Astrocyte (in vitro differentiated cells and primary cell): ENCODE measurements around the gene INPP5A.

Experiments used
- CTCF ChIP-seq: IDR thresholded peaks from 2 replicates; pipeline ENCODE4 v1.5.1; 2011; ENCODE audit warnings: low read depth, mild to moderate bottlenecking, inconsistent platforms, low read length, moderate library complexity; ENCODE audit not compliant: insufficient read depth
- EZH2 ChIP-seq: IDR thresholded peaks from 2 replicates; pipeline ENCODE4 v1.6.1; 2012; ENCODE audit warnings: mild to moderate bottlenecking, low read length, inconsistent platforms; ENCODE audit not compliant: insufficient read depth

GRCh38 chr10:132793213-132793612 is 255.6 kb downstream of the INPP5A start:
- TF ChIP-seq CTCF = no peak
- TF ChIP-seq EZH2 = no peak
